Measurements from ENCODE around the gene FYB1. TPM values are rescaled to one million over a fixed set of nuclear protein-coding genes. Genes with fewer than 3 reads are reported as not detected.

The FYB1 gene
- total and polyA plus RNA-seq, 8 donors = 2.0 to 22.9 (median 4.2) TPM

DNA sequence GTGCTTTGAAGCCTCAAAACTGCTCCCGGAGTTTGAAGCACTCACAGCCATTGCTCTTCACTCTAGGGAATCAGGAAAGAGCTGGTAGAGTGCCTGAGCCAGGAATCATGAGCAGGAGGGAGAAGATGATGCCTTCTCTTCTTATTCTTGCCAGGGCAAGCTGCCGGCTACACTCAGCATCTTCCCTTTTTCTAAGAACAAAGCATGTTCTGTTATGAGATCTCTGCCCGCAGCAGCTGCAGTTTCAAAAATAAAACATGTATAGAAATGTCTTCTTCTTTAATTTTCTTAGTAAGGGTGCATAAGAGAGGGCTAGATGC, 87.3 kb downstream of the FYB1 start:
- no peak for DNase-seq
- Histone ChIP-seq H3K4me1 (no peaks in the 10 kb centered on the region), H3K36me3 (no peaks in the 10 kb centered on the region), H3K27me3 (no peaks in the 10 kb centered on the region), H3K9me3 (no peaks in the 10 kb centered on the region), H3K4me3 (no peak overlapping the region), H3K27ac (no peak overlapping the region)
- TF ChIP-seq POLR2A (IDR thresholded peaks at IDR 0.05) (no peak), POLR2AphosphoS5 (IDR thresholded peaks at IDR 0.05) (no peak), EP300 (IDR thresholded peaks at IDR 0.05) (no peak)
- TF ChIP-seq, protein P1, sequence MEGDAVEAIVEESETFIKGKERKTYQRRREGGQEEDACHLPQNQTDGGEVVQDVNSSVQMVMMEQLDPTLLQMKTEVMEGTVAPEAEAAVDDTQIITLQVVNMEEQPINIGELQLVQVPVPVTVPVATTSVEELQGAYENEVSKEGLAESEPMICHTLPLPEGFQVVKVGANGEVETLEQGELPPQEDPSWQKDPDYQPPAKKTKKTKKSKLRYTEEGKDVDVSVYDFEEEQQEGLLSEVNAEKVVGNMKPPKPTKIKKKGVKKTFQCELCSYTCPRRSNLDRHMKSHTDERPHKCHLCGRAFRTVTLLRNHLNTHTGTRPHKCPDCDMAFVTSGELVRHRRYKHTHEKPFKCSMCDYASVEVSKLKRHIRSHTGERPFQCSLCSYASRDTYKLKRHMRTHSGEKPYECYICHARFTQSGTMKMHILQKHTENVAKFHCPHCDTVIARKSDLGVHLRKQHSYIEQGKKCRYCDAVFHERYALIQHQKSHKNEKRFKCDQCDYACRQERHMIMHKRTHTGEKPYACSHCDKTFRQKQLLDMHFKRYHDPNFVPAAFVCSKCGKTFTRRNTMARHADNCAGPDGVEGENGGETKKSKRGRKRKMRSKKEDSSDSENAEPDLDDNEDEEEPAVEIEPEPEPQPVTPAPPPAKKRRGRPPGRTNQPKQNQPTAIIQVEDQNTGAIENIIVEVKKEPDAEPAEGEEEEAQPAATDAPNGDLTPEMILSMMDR (IDR thresholded peaks at IDR 0.05) = no peak
- intact Hi-C loops (cut with DNase I; ENCODE audit: low total_unique reads) = no loop called here
- WGBS, 5 donors = 69 to 82% (median 77%) methylated on average over 3 of the region's 3 CpGs

DNA sequence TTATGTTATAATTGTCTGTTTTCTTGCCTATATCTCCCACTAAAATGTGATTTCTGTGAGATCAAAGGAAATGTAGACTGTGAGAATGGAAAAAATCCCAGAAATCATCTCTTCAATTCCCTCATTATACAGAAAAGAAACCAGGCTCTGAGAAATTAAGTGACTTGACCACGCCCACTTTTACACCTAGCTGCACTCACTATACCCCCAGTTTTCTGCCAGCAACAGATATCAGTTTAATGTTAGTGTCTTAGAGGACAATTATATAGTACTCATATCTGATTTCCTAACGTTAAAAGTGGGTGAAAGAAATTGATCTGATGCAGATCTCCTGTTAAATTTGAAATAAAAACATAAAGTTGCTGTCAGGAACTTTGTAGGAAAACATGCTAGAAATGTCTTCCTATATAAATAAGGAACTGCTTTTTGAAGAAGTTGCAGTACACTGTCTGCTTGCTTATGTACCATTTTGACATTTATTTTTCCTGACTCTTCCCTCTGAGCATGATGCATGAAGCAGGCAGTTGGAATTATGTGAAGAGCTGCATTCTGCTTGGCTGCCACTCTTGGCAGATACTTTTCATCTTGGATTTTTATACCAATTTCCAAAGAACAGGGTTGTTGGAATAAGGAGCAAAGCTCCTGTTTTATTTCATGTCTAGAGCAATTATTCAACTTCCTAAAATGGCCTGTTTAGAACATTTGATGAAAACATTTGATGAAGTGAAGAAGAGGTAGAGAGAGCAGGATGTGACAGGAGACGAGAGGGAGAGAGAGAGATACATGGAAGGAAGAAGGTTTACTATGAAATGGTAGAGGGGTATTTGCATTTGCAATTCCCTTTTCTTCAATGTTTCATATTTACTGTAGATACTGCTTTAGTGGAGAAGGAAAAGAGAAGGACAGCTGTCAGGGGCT, 87.9 kb downstream of the FYB1 start:
- TF ChIP-seq EP300 (IDR thresholded peaks at IDR 0.05) (no peak), POLR2A (IDR thresholded peaks at IDR 0.05) (no peak), POLR2AphosphoS5 (IDR thresholded peaks at IDR 0.05) (no peak)
- TF ChIP-seq, protein P1 (IDR thresholded peaks at IDR 0.05) = no peak
- H3K4me1 ChIP-seq = no peaks in the 10 kb centered on the region
- H3K9me3 ChIP-seq = no peaks in the 10 kb centered on the region
- WGBS, 5 donors = 59 to 70% (median 68%) methylated on average over 3 of the region's 3 CpGs
- DNase-seq = no peak
- intact Hi-C loops (cut with DNase I; ENCODE audit: low total_unique reads) = no loop called here
- H3K4me3 ChIP-seq = no peak overlapping the region
- no peak overlapping the region for H3K27ac ChIP-seq
- no peaks in the 10 kb centered on the region for H3K27me3 ChIP-seq
- H3K36me3 ChIP-seq = no peaks in the 10 kb centered on the region

DNA sequence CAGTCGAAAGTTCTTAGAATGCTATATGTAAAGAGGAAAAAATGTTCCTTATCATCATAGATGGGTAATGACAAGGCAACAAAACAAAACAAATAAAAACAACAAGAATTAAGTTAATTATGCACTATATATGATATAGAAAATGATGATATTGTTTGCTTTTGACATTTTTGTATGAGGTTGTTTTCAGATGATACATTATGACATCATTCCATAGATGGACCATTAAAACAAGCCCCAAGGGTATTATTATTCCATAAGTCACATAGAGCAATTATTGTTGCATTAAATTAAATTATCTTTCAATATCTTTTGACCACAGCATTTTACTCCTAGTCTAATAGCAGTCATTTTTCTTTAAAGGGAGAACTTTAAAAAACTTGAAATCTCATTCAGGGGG, 88.6 kb downstream of the FYB1 start:
- Histone ChIP-seq H3K4me1 (no peaks in the 10 kb centered on the region), H3K27me3 (no peaks in the 10 kb centered on the region), H3K36me3 (no peaks in the 10 kb centered on the region), H3K27ac (no peak overlapping the region), H3K9me3 (no peaks in the 10 kb centered on the region), H3K4me3 (no peak overlapping the region)
- no peak for TF ChIP-seq POLR2AphosphoS5 (IDR thresholded peaks at IDR 0.05)
- TF ChIP-seq, protein P1 (IDR thresholded peaks at IDR 0.05) = no peak
- TF ChIP-seq EP300 (IDR thresholded peaks at IDR 0.05) = no peak
- no peak for TF ChIP-seq POLR2A (IDR thresholded peaks at IDR 0.05)
- no peak for DNase-seq
- 70 to 91% (median 75%) methylated on average over 1 of the region's 1 CpG for WGBS, 5 donors
- intact Hi-C loops (cut with DNase I; ENCODE audit: low total_unique reads) = no loop called here

DNA sequence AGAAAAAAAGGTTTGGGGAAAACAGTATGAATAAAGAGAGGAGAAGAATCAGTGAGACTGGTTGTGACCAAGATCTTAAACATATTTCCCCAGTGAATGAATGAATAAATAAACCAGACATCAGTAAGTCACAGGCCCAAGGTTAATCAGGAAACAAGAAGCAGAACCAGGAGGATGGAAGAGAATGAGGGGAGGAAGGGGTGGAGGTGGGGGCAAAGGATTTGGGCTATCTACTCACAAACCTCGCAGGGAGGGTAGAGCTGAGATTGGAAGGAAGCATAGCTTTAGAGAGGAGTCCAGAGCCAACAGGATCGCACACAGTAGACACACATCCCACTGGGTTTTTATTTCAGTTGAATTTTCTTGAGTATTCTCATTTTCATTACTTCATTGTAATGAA, 97.4 kb downstream of the FYB1 start:
- no peaks in the 10 kb centered on the region for H3K27me3 ChIP-seq
- H3K27ac ChIP-seq = no peak overlapping the region
- H3K4me3 ChIP-seq = no peak overlapping the region
- H3K4me1 ChIP-seq = no peaks in the 10 kb centered on the region
- intact Hi-C loops (cut with DNase I; ENCODE audit: low total_unique reads) = no loop called here
- no peaks in the 10 kb centered on the region for H3K9me3 ChIP-seq
- DNase-seq = no peak
- peaks cover 0 to 6% (median 0%) of the 10 kb centered on the region in 4 donors for H3K36me3 ChIP-seq
- no peak for TF ChIP-seq EP300 (IDR thresholded peaks at IDR 0.05)
- TF ChIP-seq POLR2AphosphoS5 (IDR thresholded peaks at IDR 0.05) = no peak
- WGBS, 5 donors = 72 to 87% (median 79%) methylated on average over 2 of the region's 2 CpGs

DNA sequence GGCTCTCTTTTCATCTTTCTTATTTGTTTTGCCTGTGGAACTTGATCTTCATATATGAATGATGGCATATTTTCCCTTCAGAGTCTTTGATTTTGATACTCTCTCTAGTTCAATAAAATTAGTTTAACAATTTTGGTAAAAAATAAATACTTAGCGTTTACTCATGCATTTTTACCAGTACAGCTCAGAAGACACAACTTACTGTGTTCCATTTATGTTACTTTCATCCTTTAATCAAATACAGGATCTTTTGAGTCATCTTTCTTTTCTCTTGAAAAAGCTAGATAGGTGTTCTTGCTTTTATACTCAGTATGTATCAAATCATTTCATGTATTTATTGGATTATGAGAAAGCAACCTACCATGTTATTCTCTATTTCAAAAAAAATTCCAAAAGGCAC, 98.0 kb downstream of the FYB1 start:
- DNase-seq = no peak
- no peak overlapping the region for H3K27ac ChIP-seq
- H3K36me3 ChIP-seq = peaks cover 0 to 6% (median 0%) of the 10 kb centered on the region in 4 donors
- H3K4me3 ChIP-seq = no peak overlapping the region
- H3K27me3 ChIP-seq = no peaks in the 10 kb centered on the region
- H3K9me3 ChIP-seq = no peaks in the 10 kb centered on the region
- TF ChIP-seq POLR2A (IDR thresholded peaks at IDR 0.05) (no peak), POLR2AphosphoS5 (IDR thresholded peaks at IDR 0.05) (no peak), EP300 (IDR thresholded peaks at IDR 0.05) (no peak)
- TF ChIP-seq, protein P1 (IDR thresholded peaks at IDR 0.05) = no peak
- WGBS, 5 donors = 71 to 85% (median 75%) methylated on average over 1 of the region's 1 CpG
- intact Hi-C loops (cut with DNase I; ENCODE audit: low total_unique reads) = no loop called here
- no peaks in the 10 kb centered on the region for H3K4me1 ChIP-seq

Data from stomach (tissue), 9 donors.